Measurements from ENCODE around the gene RIC8A.

DNA sequence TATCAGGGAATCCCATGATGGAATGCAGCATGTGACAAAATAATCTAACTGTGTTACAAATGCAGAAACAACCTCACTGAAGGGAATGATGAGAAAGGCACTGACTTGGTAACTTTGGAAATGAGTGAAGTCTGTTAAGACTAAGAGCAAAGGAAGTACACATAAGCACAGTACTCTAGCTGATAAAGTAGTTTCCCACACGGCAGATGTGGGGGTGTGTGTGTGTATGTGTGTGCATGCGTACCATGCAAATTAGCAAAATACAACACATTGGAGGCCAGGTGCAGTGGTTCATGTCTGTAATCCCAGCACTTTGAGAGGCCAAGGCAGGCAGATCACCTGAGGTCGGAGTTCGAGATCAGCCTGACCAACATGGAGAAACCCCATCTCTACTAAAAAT lies 54.1 kb downstream of the RIC8A start:
- TF ChIP-seq CTCF (conservative IDR thresholded peaks at IDR 0.05), result no peak
- TF ChIP-seq EZH2 (IDR thresholded peaks at IDR 0.05; ENCODE audit: low read depth), result no peak

Data from PC-9 (cell line).